ENCODE data around the gene MTCL1.

DNA sequence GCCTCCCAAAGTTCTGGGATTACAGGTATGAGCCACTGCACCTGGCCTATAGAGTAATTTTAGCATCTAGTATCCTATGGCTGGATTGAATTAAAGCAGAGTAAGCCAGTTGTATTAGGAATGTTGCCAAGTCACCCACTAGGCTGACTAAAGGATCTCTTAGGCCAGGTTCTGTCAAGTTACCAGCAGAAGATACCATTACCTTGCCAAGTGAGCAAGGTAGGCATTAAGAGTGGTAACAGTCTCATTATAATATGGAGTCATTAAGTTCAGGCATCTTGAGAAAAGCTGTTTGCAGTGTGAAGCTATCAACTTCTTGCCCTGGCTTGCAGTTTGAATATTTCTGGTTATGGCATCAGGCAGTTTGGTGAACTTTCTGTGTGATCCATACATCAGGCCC is 37.0 kb upstream of the MTCL1 start:
- TF ChIP-seq SUZ12 (IDR thresholded peaks at IDR 0.05; ENCODE audit: extremely low read depth, insufficient read depth, insufficient read length) (no peak), ZNF274 (IDR thresholded peaks at IDR 0.05; ENCODE audit: low read depth, low read length) (no peak), YY1 (IDR thresholded peaks at IDR 0.05; ENCODE audit: insufficient read depth, insufficient read length) (no peak)

Data from NT2/D1 (cell line).